22Rv1 (cell line): ENCODE measurements around the gene BMERB1.

Experiments used
- H3K27ac ChIP-seq: fragments of 450-650 bp; 2 replicates; pipeline ENCODE4 v1.5.1; 2017
- ZFX ChIP-seq: fragments of 450-650 bp; IDR thresholded peaks from 2 replicates; pipeline ENCODE4 v1.6.1; 2017; ENCODE audit warnings: antibody characterized with exemption, borderline replicate concordance
- TF ChIP-seq, protein P1 (sequence below): fragments of 450-650 bp; IDR thresholded peaks from 2 replicates; pipeline ENCODE4 v1.5.1; 2017; ENCODE audit warnings: mild to moderate bottlenecking

The BMERB1 gene

DNA sequence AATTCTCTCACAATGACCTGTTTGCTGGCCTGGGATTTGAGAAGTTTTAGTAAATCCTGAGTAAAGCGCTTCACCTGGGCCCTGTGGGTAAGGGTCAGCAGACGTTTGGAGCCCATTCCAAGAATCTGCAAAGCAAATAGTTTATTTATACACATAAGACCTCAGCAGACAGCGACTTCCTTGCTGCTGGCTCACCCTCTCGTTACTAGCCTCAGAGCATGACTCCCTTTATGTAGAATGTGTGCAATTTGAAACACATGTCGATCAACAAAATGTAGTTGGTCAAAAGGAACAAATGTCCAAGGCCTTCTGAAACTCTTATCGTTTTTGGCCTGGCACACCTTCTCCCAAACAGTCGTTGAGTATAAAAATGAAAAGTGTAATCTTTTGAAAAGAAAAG lies 177.2 kb downstream of the BMERB1 start:
- H3K27ac ChIP-seq = no peak overlapping the region
- TF ChIP-seq, protein P1, sequence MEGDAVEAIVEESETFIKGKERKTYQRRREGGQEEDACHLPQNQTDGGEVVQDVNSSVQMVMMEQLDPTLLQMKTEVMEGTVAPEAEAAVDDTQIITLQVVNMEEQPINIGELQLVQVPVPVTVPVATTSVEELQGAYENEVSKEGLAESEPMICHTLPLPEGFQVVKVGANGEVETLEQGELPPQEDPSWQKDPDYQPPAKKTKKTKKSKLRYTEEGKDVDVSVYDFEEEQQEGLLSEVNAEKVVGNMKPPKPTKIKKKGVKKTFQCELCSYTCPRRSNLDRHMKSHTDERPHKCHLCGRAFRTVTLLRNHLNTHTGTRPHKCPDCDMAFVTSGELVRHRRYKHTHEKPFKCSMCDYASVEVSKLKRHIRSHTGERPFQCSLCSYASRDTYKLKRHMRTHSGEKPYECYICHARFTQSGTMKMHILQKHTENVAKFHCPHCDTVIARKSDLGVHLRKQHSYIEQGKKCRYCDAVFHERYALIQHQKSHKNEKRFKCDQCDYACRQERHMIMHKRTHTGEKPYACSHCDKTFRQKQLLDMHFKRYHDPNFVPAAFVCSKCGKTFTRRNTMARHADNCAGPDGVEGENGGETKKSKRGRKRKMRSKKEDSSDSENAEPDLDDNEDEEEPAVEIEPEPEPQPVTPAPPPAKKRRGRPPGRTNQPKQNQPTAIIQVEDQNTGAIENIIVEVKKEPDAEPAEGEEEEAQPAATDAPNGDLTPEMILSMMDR = no peak
- TF ChIP-seq ZFX = no peak

DNA sequence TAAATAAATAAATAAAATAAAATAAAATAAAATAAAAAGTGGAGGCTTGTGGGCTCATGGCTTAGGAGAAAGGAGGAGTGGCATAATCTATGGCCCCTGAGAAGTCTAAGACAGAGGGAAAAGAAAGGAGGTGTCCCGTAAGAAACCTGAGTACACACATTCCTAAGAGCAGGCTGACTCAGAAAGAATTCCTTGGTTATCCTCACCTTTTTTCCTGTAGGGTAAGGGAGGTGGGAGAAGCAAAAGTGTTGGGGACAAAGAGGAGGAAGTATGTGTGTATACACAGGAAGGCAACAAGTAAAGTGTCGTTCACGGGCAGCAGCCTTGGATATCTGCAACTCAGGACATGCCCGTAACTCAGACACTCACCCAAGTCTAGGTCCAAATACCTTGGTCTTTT lies 179.3 kb downstream of the BMERB1 start:
- TF ChIP-seq ZFX = no peak
- H3K27ac ChIP-seq = no peak overlapping the region

DNA sequence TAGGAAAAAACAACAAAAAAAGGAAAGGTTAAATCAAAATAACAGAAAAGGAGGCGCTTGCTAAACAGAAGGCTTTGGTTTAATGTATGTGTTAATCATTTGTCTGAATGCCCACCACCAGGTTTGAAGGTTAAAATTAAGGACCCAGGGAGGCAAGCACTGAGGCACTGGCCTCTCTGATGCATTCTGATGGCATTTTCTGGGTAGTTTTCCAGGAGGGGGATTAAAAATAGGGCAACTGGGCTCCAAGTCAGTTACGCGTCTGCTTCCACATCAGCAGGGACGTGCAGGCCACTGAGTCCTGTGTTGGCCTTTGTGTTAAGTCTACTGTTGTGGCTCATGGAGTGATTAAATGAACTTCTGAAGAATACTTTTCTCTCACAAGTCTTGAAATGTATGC lies 181.6 kb downstream of the BMERB1 start:
- H3K27ac ChIP-seq = no peak overlapping the region
- TF ChIP-seq, protein P1 = no peak
- TF ChIP-seq ZFX = no peak

DNA sequence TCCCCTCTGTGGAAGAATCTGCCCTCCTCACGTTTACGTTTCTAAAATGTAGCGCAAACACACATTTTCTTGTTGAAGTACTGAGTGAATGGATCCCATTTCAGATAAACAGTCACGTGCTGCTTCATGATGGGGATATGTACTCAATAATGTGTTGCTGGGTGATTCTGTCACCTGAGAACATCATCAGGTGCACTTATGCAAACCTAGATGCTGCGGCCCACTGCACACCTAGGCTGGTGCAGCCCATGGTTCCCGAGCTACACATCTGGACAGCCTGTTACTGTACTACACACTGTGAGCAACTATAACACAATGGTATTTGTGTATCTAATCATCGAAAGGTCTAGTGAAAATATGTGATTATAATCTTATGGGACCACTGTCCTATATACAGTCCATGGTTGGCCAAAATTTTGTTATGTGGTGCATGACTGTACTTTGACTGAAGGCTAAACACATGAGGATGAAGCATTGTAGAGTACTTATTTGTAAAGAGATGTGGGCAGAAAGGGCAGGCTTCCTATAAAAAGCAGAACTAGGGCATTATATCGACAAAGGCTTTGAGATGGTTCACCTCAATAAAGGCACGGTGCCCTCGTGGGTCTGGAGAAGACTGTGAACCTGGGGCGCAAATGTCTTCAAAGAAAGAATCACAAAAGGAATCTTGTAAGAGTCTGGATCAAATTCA lies 182.2 kb downstream of the BMERB1 start:
- TF ChIP-seq ZFX = no peak
- TF ChIP-seq, protein P1 = no peak
- no peak overlapping the region for H3K27ac ChIP-seq

DNA sequence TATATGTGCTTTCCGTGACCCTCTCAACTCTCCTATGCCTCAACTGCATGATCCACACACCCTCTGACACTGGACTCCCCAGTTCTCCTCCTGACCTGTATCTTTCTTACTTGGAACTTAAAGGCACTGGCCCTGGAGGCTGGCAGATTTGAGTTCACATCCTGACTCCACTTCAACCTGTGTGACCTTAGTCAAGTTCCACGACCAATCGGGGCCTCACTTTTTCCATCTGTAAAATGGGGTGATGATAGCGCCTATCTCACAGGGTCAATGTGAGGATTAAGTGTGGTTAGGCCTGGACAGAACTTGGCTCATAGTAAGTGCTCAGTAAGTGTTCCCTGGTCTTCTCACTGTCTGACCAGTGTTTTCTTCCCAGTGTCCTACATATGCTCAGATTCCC lies 183.5 kb downstream of the BMERB1 start:
- TF ChIP-seq, protein P1 = no peak
- TF ChIP-seq ZFX = no peak

DNA sequence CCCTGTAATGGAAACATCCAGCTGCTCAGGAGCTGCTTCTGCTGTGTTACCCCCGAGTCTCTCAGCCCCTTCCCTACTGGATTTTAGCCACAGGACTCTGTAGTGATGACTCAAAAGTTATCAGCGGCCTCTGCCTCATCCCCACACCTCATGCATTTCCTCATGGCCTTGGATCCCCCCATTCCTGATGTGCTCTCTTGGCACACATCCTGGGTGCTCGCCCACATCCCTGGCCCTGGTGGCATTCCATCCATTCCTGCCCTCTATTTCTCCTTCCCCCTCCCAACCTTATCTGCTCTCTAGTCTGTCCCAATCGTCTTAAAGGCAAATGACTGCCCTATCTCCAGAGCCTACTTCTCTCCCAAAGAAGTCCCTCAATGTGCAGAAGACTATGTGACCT lies 184.0 kb downstream of the BMERB1 start:
- TF ChIP-seq ZFX = no peak
- TF ChIP-seq, protein P1 = no peak
- H3K27ac ChIP-seq = no peak overlapping the region

More for the DNA sequence above, 183.5 kb downstream of the BMERB1 start:
- H3K27ac ChIP-seq = no peak overlapping the region

DNA sequence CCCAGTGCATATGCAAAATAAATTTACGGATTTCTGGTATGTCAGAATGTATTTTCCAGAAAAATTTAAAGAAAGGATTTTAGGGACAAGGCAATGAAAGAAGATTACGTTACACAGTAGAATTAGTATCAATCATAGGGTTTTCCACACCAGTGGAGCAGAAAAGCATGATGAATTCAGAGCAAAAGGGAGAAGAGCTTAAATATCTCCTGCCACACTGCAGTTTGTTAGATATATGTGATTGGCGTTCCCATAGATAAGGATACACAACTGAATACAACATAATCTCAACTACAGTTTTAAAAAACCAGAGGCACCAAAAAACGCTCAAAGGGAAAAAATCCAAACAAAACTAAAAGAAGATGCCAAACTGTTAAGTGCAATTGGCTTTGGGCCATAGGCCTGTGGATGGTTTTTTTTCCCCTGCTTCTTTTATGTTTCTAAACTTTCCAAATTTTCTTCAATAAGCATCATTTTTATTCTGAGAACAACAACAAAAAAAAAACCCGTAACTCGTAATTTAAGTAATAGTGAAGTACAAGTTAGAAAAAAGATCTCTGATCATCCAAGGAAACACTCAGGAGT lies 186.3 kb downstream of the BMERB1 start:
- H3K27ac ChIP-seq = no peak overlapping the region

More for the DNA sequence above, 186.3 kb downstream of the BMERB1 start:
- TF ChIP-seq ZFX = no peak
- TF ChIP-seq, protein P1 = no peak
